Stimulated activated CD8-positive, alpha-beta memory T cell treated with anti-CD3 and anti-CD28 coated beads, Interleukin-2, amount 100 ng/mL, for 48 hours (primary cell): Measurements from ENCODE around the gene GPC6.

ENCODE experiments used
- DNase-seq, 2 donors: peaks; one replicate each; pipeline ENCODE4 v3.0.0-alpha.2; 2020; ENCODE audit warnings: low read depth in 2 of 2

The GPC6 gene

GRCh38 chr13:93230261-93230855 lies 3.8 kb downstream of the GPC6 start:
- DNase-seq = no peak

- DNase-seq = no peak
Observed at GRCh38 chr13:93231867-93232266, 5.3 kb downstream of the GPC6 start.

- no peak for DNase-seq
Observed at GRCh38 chr13:93233997-93234416, 7.4 kb downstream of the GPC6 start.

GRCh38 chr13:93234459-93234858 lies 7.9 kb downstream of the GPC6 start:
- DNase-seq = no peak

GRCh38 chr13:93235258-93236015 lies 8.8 kb downstream of the GPC6 start:
- DNase-seq = no peak

GRCh38 chr13:93238711-93239110 lies 12.1 kb downstream of the GPC6 start:
- DNase-seq = no peak

- DNase-seq = no peak
Observed at GRCh38 chr13:93243375-93244063, 16.9 kb downstream of the GPC6 start.

GRCh38 chr13:93244141-93244917 lies 17.7 kb downstream of the GPC6 start:
- no peak for DNase-seq

GRCh38 chr13:93244918-93245280 lies 18.3 kb downstream of the GPC6 start:
- DNase-seq = no peak

GRCh38 chr13:93246069-93246468 lies 19.5 kb downstream of the GPC6 start:
- DNase-seq = no peak

- no peak for DNase-seq
Observed at GRCh38 chr13:93248627-93249047, 22.0 kb downstream of the GPC6 start.

GRCh38 chr13:93249364-93250306 lies 23.0 kb downstream of the GPC6 start:
- DNase-seq = no peak

GRCh38 chr13:93254775-93255174 lies 28.2 kb downstream of the GPC6 start:
- DNase-seq = no peak

GRCh38 chr13:93256998-93257397 lies 30.4 kb downstream of the GPC6 start:
- DNase-seq = no peak

GRCh38 chr13:93259527-93260080 lies 33.0 kb downstream of the GPC6 start:
- no peak for DNase-seq

GRCh38 chr13:93260591-93260990 lies 34.0 kb downstream of the GPC6 start:
- DNase-seq = no peak

- no peak for DNase-seq
Observed at GRCh38 chr13:93262729-93263345, 36.2 kb downstream of the GPC6 start.

GRCh38 chr13:93264876-93265275 lies 38.3 kb downstream of the GPC6 start:
- DNase-seq = no peak

GRCh38 chr13:93265800-93266199 lies 39.2 kb downstream of the GPC6 start:
- DNase-seq = no peak

GRCh38 chr13:93266681-93267080 lies 40.1 kb downstream of the GPC6 start:
- no peak for DNase-seq
